Breast epithelium (tissue), 4 donors: ENCODE results near the gene ASPM. TPM values are rescaled to one million over a fixed set of nuclear protein-coding genes. Genes with fewer than 3 reads are reported as not detected.

Experiments
- DNase-seq, 2 donors: peaks; one replicate each; pipeline ENCODE4 v3.0.0-alpha.2; 2019; ENCODE audit warnings: low spot score in 2 of 2
- H3K27ac ChIP-seq, 2 donors: fragments of 200-600 bp; sonication (generic) in 1 of 2; one replicate each; pipeline ENCODE4 v1.5.1; 2016 to 2019; ENCODE audit warnings: mild to moderate bottlenecking in 1 of 2
- H3K27me3 ChIP-seq, 2 donors: fragments of 200-600 bp; sonication (generic) in 1 of 2; one replicate each; pipeline versions ENCODE4 v1.5.1 to v1.6.0; 2017 to 2019; ENCODE audit warnings: control low read depth in 1 of 2, mild to moderate bottlenecking in 1 of 2
- H3K36me3 ChIP-seq: fragments of 200-600 bp; one replicate; pipeline ENCODE4 v1.5.1; 2019
- H3K4me1 ChIP-seq, 2 donors: fragments of 200-600 bp; sonication (generic); one replicate each; pipeline ENCODE4 v1.5.1; 2016 to 2019; ENCODE audit warnings: control low read depth in 1 of 2
- H3K4me3 ChIP-seq, 3 donors: fragments of 200-600 bp; sonication (generic); 1 replicate in 2 of 3; 2 replicates in 1 of 3; pipeline ENCODE4 v1.5.1; 2016 to 2019; ENCODE audit warnings: mild to moderate bottlenecking in 3 of 3, moderate library complexity in 2 of 3
- H3K9me3 ChIP-seq, 2 donors: fragments of 200-600 bp; sonication (generic) in 1 of 2; one replicate each; pipeline ENCODE4 v1.5.1; 2016 to 2019; ENCODE audit warnings: control low read depth in 1 of 2
- CTCF ChIP-seq, 3 donors: fragments of 450-650 bp; IDR thresholded peaks; one replicate each; pipeline ENCODE4 v1.5.1; 2016 to 2017; ENCODE audit warnings: antibody characterized with exemption in 3 of 3, mild to moderate bottlenecking in 3 of 3, moderate library complexity in 3 of 3
- POLR2A ChIP-seq: fragments of 450-650 bp; IDR thresholded peaks from one replicate; pipeline ENCODE4 v1.6.1; 2016; ENCODE audit warnings: antibody characterized with exemption, mild to moderate bottlenecking, moderate library complexity
- POLR2AphosphoS5 ChIP-seq, 3 donors: sonication (generic); formaldehyde crosslinking; IDR thresholded peaks; one replicate each; pipeline ENCODE4 v1.6.1; 2017; ENCODE audit warnings: antibody characterized with exemption in 3 of 3
- intact Hi-C: fragments of 100-400 bp; cut with DNase I; formaldehyde crosslinking; loops from one replicate; pipeline ENCODE4 v1.15.1; 2023; ENCODE audit warnings: low total_unique reads
- total RNA-seq, 3 donors: library from RNA; depleted of rRNA; stranded (reverse); fragments of >200 nt; gene quantifications; one replicate each; pipeline ENCODE4 v1.1.0, GENCODE V29; 2016

Gene ASPM
- total RNA-seq, 3 donors from 2014 or later = under 0.01 to 3.2 (median 0.59) TPM

DNA sequence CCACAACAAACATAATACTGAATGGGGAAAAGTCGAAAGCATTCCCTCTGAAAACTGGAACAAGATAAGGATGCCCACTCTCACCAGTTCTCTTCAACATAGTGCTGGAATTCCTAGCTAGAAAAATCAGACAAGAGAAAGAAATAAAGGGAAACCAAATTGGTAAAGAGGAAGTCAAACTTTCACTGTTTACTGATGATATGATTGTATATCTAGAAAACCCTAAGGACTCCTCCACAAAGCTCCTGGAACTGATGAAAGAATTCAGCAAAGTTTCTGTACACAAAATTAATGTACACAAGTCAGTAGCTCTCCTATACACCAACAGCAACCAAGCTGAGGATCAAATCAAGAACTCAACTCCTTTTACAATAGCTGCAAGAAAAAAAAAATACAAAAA lies 72.5 kb downstream of the ASPM start:
- Histone ChIP-seq H3K4me3 (no peak overlapping the region), H3K36me3 (no peaks in the 10 kb centered on the region), H3K9me3 (no peaks in the 10 kb centered on the region), H3K27me3 (no peaks in the 10 kb centered on the region), H3K27ac (no peak overlapping the region), H3K4me1 (no peaks in the 10 kb centered on the region)
- DNase-seq = no peak
- no peak for TF ChIP-seq POLR2A
- no peak for TF ChIP-seq POLR2AphosphoS5 (IDR thresholded peaks at IDR 0.05)
- TF ChIP-seq CTCF (IDR thresholded peaks at IDR 0.05) = no peak
- intact Hi-C loops = no loop called here

GRCh38 chr1:197067457-197067818 lies 79.0 kb downstream of the ASPM start:
- intact Hi-C loops = no loop called here
- no peak for DNase-seq
- H3K27ac ChIP-seq = no peak overlapping the region
- TF ChIP-seq POLR2A (no peak), POLR2AphosphoS5 (IDR thresholded peaks at IDR 0.05) (no peak), CTCF (IDR thresholded peaks at IDR 0.05) (no peak)
- no peaks in the 10 kb centered on the region for H3K9me3 ChIP-seq
- no peaks in the 10 kb centered on the region for H3K4me1 ChIP-seq
- H3K36me3 ChIP-seq = no peaks in the 10 kb centered on the region
- H3K4me3 ChIP-seq = no peak overlapping the region
- H3K27me3 ChIP-seq = no peaks in the 10 kb centered on the region

DNA sequence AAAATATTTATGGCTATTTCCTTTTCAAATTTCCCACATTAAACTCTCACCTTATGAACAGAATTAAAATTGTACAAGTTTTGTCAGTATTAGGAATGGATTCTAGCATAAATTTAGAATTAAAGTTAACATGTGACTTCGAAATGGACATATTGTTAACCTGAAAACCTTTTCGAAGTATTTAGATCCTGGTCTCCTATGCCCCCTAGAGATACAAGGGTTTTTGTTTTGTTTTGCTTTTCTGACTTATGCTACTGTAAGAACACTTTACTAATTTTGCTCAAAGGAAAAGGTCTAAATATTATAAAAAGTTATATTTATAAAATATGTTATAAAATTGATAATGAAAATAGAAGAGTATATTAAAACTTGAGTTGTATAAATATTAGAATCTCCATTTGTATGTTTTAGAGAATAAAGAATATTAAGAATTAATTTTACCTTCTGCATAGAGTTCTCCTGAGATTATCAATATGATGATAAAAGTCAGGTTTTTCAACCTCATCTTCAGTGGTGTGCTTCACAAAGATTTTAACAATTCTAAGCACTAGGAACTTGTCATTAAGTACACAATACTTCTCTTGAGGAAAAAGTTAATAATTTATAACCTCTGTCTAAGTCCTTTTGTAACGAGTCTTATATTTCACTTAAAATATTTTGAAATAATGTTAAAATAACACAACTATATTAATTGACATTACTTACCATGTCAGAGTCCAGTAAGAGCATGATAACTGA lies 79.6 kb downstream of the ASPM start, which contains the start of gene F13B:
F13B (minus strand) TSS at position 542 of the 738 bp plus-strand sequence; CDS start at position 505, 37 bp downstream.
- intact Hi-C loops = no loop called here
- Histone ChIP-seq H3K27me3 (no peaks in the 10 kb centered on the region), H3K4me3 (no peak within 1 kb of the TSS), H3K36me3 (no peaks in the 10 kb centered on the region), H3K27ac (no peak within 1 kb of the TSS), H3K4me1 (no peaks in the 10 kb centered on the region), H3K9me3 (no peaks in the 10 kb centered on the region)
- TF ChIP-seq POLR2AphosphoS5 (IDR thresholded peaks at IDR 0.05) (no peak), CTCF (IDR thresholded peaks at IDR 0.05) (no peak), POLR2A (no peak)
- DNase-seq = no peak

- H3K4me1 ChIP-seq = no peaks in the 10 kb centered on the region
- H3K27me3 ChIP-seq = no peaks in the 10 kb centered on the region
- H3K9me3 ChIP-seq = no peaks in the 10 kb centered on the region
- no peak overlapping the region for H3K4me3 ChIP-seq
- intact Hi-C loops = no loop called here
- no peak overlapping the region for H3K27ac ChIP-seq
- DNase-seq = no peak
- no peaks in the 10 kb centered on the region for H3K36me3 ChIP-seq
- TF ChIP-seq CTCF (IDR thresholded peaks at IDR 0.05) (no peak), POLR2A (no peak), POLR2AphosphoS5 (IDR thresholded peaks at IDR 0.05) (no peak)
Observed at GRCh38 chr1:197066277-197066676, 80.2 kb downstream of the ASPM start.

GRCh38 chr1:197065559-197065958 lies 80.9 kb downstream of the ASPM start:
- Histone ChIP-seq H3K4me1 (no peaks in the 10 kb centered on the region), H3K27ac (no peak overlapping the region), H3K4me3 (no peak overlapping the region), H3K36me3 (no peaks in the 10 kb centered on the region), H3K9me3 (no peaks in the 10 kb centered on the region), H3K27me3 (no peaks in the 10 kb centered on the region)
- intact Hi-C loops = no loop called here
- DNase-seq = no peak
- no peak for TF ChIP-seq POLR2A
- TF ChIP-seq POLR2AphosphoS5 (IDR thresholded peaks at IDR 0.05) = no peak
- TF ChIP-seq CTCF (IDR thresholded peaks at IDR 0.05) = no peak
